Suprapubic skin (tissue), 4 donors: ENCODE data around the gene ACVR1. TPM values are rescaled to one million over a fixed set of nuclear protein-coding genes. Genes with fewer than 3 reads are reported as not detected.
A peak's percentile ranks its signal among the peaks of the same experiment; 100 is the strongest.

Experiments
- DNase-seq, 2 donors: peaks; one replicate each; pipeline ENCODE4 v3.0.0-alpha.2; 2019; ENCODE audit warnings: low spot score in 2 of 2
- H3K27ac ChIP-seq: fragments of 200-600 bp; sonication (generic); one replicate; pipeline ENCODE4 v1.5.1; 2019
- H3K27me3 ChIP-seq: fragments of 200-600 bp; sonication (generic); one replicate; pipeline ENCODE4 v1.5.1; 2019
- H3K36me3 ChIP-seq: fragments of 200-600 bp; sonication (generic); one replicate; pipeline ENCODE4 v1.5.1; 2019
- H3K4me1 ChIP-seq: fragments of 200-600 bp; sonication (generic); one replicate; pipeline ENCODE4 v1.5.1; 2019
- H3K4me3 ChIP-seq: fragments of 200-600 bp; sonication (generic); one replicate; pipeline ENCODE4 v1.5.1; 2019; ENCODE audit warnings: mild to moderate bottlenecking
- H3K9me3 ChIP-seq: fragments of 200-600 bp; sonication (generic); one replicate; pipeline ENCODE4 v1.5.1; 2019
- EP300 ChIP-seq: sonication (generic); formaldehyde crosslinking; IDR thresholded peaks from one replicate; pipeline ENCODE4 v1.6.1; 2017; ENCODE audit warnings: antibody characterized with exemption
- POLR2A ChIP-seq, 2 donors: fragments of 450-650 bp; IDR thresholded peaks; one replicate each; pipeline ENCODE4 v1.6.1; 2017; ENCODE audit warnings: antibody characterized with exemption in 2 of 2, mild to moderate bottlenecking in 2 of 2, moderate library complexity in 2 of 2
- POLR2AphosphoS5 ChIP-seq, 3 donors: sonication (generic); formaldehyde crosslinking; IDR thresholded peaks; one replicate each; pipeline ENCODE4 v1.6.1; 2017; ENCODE audit warnings: antibody characterized with exemption in 3 of 3
- WGBS: methylation state at CpG from one replicate; pipeline ENCODE4 v1.1.5; 2018; 5-methylcytosine and 5-hydroxymethylcytosine counted together
- total RNA-seq, 4 donors: library from RNA; depleted of rRNA; stranded (reverse); fragments of >200 nt; gene quantifications; one replicate each; pipeline ENCODE4 v1.1.0, GENCODE V29; 2016
- TF ChIP-seq, protein P1 (sequence below), 2 donors: fragments of 200-600 bp in 1 of 2; fragments of 450-650 bp in 1 of 2; sonication (generic) in 1 of 2; IDR thresholded peaks; one replicate each; pipeline ENCODE4 v1.5.1; 2016 to 2019; ENCODE audit warnings: antibody characterized with exemption in 2 of 2, mild to moderate bottlenecking in 1 of 2, moderate library complexity in 1 of 2

Gene ACVR1
- total RNA-seq, 4 donors from 2014 or later, result 17.5 to 20.6 (median 18.5) TPM

DNA sequence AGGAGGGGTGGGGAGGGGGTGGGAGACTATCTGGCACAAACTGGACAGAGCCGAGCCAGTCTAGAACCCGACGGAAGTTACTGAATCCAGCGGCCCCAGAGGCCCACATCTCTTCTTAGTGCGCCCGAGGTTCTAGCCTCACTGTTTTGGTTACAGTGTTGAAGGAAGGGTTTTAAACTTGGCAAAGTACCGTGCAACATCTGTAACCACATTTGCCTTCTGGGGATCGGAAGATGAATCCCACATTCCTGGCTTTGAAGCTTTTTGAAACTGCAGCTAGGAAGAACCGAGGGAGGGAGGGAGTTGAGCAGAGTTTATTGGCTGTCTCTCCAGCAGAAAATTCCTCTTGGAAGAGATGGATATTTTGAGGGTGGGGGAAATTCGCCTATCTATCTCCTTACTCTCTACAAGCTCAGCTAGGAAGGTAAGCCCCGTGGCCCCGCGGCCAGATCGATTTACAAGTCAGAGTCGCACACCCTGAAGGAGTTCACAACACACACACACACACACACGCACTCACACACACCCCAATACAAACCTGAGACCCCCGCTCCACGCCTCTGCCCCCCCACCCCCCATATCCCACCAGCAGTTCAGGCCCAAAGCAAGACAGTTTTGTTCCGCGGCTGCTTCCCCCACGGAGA is 1.0 kb downstream of the ACVR1 start:
- Histone ChIP-seq H3K9me3 (no peaks in the 10 kb centered on the region), H3K27ac (peak overlapping the region; percentile 98), H3K36me3 (no peaks in the 10 kb centered on the region), H3K27me3 (no peaks in the 10 kb centered on the region), H3K4me3 (peak overlapping the region; percentile 91), H3K4me1 (peaks cover 34% of the 10 kb centered on the region)
- 3% methylated on average over 18 of the region's 21 CpGs for WGBS
- TF ChIP-seq EP300, result no peak
- no peak for TF ChIP-seq POLR2A (IDR thresholded peaks at IDR 0.05)
- TF ChIP-seq, protein P1, sequence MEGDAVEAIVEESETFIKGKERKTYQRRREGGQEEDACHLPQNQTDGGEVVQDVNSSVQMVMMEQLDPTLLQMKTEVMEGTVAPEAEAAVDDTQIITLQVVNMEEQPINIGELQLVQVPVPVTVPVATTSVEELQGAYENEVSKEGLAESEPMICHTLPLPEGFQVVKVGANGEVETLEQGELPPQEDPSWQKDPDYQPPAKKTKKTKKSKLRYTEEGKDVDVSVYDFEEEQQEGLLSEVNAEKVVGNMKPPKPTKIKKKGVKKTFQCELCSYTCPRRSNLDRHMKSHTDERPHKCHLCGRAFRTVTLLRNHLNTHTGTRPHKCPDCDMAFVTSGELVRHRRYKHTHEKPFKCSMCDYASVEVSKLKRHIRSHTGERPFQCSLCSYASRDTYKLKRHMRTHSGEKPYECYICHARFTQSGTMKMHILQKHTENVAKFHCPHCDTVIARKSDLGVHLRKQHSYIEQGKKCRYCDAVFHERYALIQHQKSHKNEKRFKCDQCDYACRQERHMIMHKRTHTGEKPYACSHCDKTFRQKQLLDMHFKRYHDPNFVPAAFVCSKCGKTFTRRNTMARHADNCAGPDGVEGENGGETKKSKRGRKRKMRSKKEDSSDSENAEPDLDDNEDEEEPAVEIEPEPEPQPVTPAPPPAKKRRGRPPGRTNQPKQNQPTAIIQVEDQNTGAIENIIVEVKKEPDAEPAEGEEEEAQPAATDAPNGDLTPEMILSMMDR (IDR thresholded peaks at IDR 0.05), result no peak
- TF ChIP-seq POLR2AphosphoS5 (IDR thresholded peaks at IDR 0.05), result peak in 2 of 3 donors; percentile 48 to 60
- DNase-seq, result peak; percentile 62 to 82

DNA sequence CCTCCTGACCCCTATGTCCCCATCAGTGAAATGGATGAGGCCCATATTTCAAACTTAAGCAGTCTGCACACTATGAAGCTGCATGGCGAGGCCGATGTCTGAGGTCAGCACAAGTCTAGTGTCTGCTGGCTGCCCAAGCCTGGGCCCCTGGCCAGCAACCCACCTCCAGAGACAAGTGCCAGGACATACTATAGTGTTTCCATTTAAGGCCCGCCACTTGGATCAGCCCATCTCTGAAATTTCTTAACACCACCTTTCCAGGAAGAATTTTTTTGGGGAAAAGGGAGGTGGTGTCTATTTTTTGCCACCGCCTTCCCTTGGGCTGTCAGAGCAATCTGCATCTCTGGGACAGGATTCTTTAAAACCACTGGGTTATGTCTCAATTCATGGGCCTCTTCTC is 1.8 kb downstream of the ACVR1 start:
- TF ChIP-seq POLR2A (IDR thresholded peaks at IDR 0.05), result no peak
- peaks cover 34% of the 10 kb centered on the region for H3K4me1 ChIP-seq
- H3K27me3 ChIP-seq, result no peaks in the 10 kb centered on the region
- no peak for DNase-seq
- no peaks in the 10 kb centered on the region for H3K36me3 ChIP-seq
- 78% methylated on average over 4 of the region's 4 CpGs for WGBS
- H3K9me3 ChIP-seq, result no peaks in the 10 kb centered on the region
- H3K27ac ChIP-seq, result peak overlapping the region; percentile 98
- H3K4me3 ChIP-seq, result peak overlapping the region; percentile 91

- DNase-seq, result no peak
- H3K27ac ChIP-seq, result no peak overlapping the region
- WGBS, result 90% methylated on average over 2 of the region's 2 CpGs
- no peak overlapping the region for H3K4me3 ChIP-seq
- TF ChIP-seq, protein P1 (IDR thresholded peaks at IDR 0.05), result no peak
- no peak for TF ChIP-seq POLR2AphosphoS5 (IDR thresholded peaks at IDR 0.05)
- TF ChIP-seq POLR2A (IDR thresholded peaks at IDR 0.05), result no peak
- TF ChIP-seq EP300, result no peak
- no peaks in the 10 kb centered on the region for H3K9me3 ChIP-seq
- H3K36me3 ChIP-seq, result no peaks in the 10 kb centered on the region
- no peaks in the 10 kb centered on the region for H3K27me3 ChIP-seq
- H3K4me1 ChIP-seq, result peaks cover 35% of the 10 kb centered on the region
Observed at GRCh38 chr2:157872791-157873190, 3.3 kb downstream of the ACVR1 start.

- 88% methylated on average over 3 of the region's 3 CpGs for WGBS
- no peak overlapping the region for H3K4me3 ChIP-seq
- H3K36me3 ChIP-seq, result no peaks in the 10 kb centered on the region
- TF ChIP-seq EP300, result no peak
- TF ChIP-seq, protein P1 (IDR thresholded peaks at IDR 0.05), result no peak
- DNase-seq, result no peak
- no peaks in the 10 kb centered on the region for H3K27me3 ChIP-seq
- peaks cover 33% of the 10 kb centered on the region for H3K4me1 ChIP-seq
- no peak overlapping the region for H3K27ac ChIP-seq
- H3K9me3 ChIP-seq, result no peaks in the 10 kb centered on the region
Observed at GRCh38 chr2:157871415-157871814, 4.7 kb downstream of the ACVR1 start.

DNA sequence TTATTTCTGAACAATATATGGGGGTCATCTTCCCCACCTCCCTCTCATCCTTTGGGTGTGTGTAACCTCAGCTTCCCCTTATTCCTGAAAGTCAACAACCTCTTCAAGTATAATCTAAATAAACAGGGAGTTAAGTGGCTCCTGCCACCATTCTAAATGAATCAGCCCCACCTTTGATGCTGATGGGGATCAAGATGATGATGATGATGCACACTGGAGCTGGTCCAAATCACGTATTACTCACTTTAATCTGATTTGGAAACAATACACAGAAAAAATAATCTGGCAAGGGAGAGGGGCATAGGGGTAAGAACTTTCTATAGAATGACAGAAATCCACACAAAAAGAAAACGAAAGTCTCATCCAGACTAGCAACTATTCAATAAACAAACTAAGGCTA is 7.1 kb downstream of the ACVR1 start:
- H3K4me3 ChIP-seq, result no peak overlapping the region
- no peaks in the 10 kb centered on the region for H3K36me3 ChIP-seq
- TF ChIP-seq POLR2A (IDR thresholded peaks at IDR 0.05) (no peak), POLR2AphosphoS5 (IDR thresholded peaks at IDR 0.05) (no peak), EP300 (no peak)
- TF ChIP-seq, protein P1 (IDR thresholded peaks at IDR 0.05), result no peak
- WGBS, result 52% methylated on average over 2 of the region's 2 CpGs
- H3K27ac ChIP-seq, result no peak overlapping the region
- H3K27me3 ChIP-seq, result no peaks in the 10 kb centered on the region
- no peak for DNase-seq
- peaks cover 20% of the 10 kb centered on the region for H3K4me1 ChIP-seq
- no peaks in the 10 kb centered on the region for H3K9me3 ChIP-seq

DNA sequence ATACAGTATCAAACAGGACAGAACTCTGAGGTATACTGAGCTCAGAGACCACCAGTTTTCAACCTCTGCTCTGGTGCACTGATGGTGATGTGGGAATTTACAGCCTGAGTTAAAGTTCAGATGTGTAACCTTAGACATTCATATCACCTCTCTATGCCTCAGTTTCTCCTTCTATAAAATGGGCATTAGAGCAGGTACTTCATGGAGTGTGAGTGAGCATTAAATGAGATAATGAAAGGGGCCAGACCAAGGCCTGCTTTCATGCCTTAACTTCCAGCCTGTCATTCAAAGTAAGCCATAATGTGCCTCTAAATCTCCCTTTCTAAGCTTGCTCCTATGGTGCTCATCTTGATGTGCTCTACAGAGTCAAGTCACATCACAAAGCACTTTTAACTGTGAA is 8.4 kb downstream of the ACVR1 start:
- Histone ChIP-seq H3K9me3 (no peaks in the 10 kb centered on the region), H3K4me1 (peaks cover 13% of the 10 kb centered on the region), H3K27me3 (no peaks in the 10 kb centered on the region), H3K4me3 (no peak overlapping the region), H3K27ac (no peak overlapping the region), H3K36me3 (no peaks in the 10 kb centered on the region)
- no peak for DNase-seq
- TF ChIP-seq POLR2AphosphoS5 (IDR thresholded peaks at IDR 0.05), result no peak
- TF ChIP-seq, protein P1 (IDR thresholded peaks at IDR 0.05), result no peak
- no peak for TF ChIP-seq EP300
- no peak for TF ChIP-seq POLR2A (IDR thresholded peaks at IDR 0.05)
